Measurements from ENCODE around the gene PHPT1. TPM values are rescaled to one million over a fixed set of nuclear protein-coding genes. Genes with fewer than 3 reads are reported as not detected.

The PHPT1 gene
- total and polyA plus RNA-seq, 2 of the 13 experiments (the other 11 are each of a cell fraction or from before 2014, with no cell fraction given) = 189 to 192 TPM

DNA sequence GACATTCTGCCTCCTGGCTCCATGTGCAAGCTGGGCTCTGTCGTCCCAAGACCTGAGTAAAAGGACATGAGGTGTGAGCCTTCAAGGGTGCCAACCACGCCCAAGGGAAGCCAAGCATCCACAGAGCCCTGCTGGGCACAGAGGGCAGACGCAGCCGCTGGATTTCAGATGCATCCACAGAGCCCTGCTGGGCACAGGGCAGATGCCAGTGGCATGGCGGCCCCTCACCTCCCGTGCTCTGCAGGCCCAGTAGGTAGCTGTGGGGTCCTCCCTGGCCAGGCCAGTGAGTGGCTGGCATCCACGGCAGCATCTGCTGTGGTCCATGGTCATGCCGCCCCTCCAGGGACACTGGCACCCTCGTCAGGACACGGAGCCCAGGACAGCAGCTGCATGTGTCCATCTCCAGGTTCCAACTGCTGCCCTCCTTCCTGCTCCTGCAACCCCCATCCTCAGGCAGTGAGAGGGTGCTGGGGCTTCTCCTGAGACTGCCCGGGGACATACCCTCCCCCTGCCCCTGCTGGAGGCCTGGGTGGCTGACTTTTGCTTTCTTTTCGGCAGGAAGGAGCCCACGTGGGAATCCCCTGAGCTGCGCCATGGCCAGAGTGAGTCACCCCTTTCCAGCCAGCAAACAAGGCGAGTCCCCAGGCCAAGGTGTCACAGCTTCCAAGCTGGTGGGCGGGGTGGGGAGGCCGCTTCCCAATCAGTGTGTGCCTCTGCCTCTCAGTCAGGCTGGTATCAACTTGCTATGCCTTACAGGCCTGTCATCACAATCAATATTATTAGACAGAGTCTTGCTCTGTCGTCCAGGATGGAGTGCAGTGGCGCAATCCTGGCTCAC, 33.1 kb downstream of the PHPT1 start (continued):
- TF ChIP-seq CREB1 (IDR thresholded peaks at IDR 0.05) (peak; percentile 79), CREB1 (CRISPR knock-in tag; IDR thresholded peaks at IDR 0.05) (peak; percentile 81), ZNF510 (CRISPR knock-in tag; IDR thresholded peaks at IDR 0.05; ENCODE audit: low read depth) (peak; percentile 86; the same call in 1 of the 2 replicates), TEAD3 (CRISPR knock-in tag; optimal IDR thresholded peaks at IDR 0.05; ENCODE audit: borderline replicate concordance) (no peak), AGO1 (IDR thresholded peaks at IDR 0.05; ENCODE audit: low read depth, low read length, poor library complexity, severe bottlenecking) (peak; percentile 63), SP5 (CRISPR knock-in tag; IDR thresholded peaks at IDR 0.05; ENCODE audit: borderline replicate concordance, low read depth) (peak; percentile 95), ZNF780A (CRISPR knock-in tag; IDR thresholded peaks at IDR 0.05) (no peak), SNRNP70 (IDR thresholded peaks at IDR 0.05; ENCODE audit: low read depth, low read length) (no peak), EHMT2 (IDR thresholded peaks at IDR 0.05; ENCODE audit: borderline replicate concordance, low read depth, low read length) (no peak), HMG20B (CRISPR knock-in tag; conservative IDR thresholded peaks at IDR 0.05) (peak; percentile 69), NFE2 (CRISPR knock-in tag; IDR thresholded peaks at IDR 0.05) (no peak), ZNF496 (CRISPR knock-in tag; IDR thresholded peaks at IDR 0.05; ENCODE audit: insufficient replicate concordance) (no peak), ZMYM2 (CRISPR knock-in tag; IDR thresholded peaks at IDR 0.05) (peak; percentile 21; the same call in 1 of the 2 replicates)
- TF ChIP-seq, protein P1, sequence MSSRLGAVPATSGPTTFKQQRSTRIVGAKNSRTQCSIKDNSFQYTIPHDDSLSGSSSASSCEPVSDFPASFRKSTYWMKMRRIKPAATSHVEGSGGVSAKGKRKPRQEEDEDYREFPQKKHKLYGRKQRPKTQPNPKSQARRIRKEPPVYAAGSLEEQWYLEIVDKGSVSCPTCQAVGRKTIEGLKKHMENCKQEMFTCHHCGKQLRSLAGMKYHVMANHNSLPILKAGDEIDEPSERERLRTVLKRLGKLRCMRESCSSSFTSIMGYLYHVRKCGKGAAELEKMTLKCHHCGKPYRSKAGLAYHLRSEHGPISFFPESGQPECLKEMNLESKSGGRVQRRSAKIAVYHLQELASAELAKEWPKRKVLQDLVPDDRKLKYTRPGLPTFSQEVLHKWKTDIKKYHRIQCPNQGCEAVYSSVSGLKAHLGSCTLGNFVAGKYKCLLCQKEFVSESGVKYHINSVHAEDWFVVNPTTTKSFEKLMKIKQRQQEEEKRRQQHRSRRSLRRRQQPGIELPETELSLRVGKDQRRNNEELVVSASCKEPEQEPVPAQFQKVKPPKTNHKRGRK (CRISPR knock-in tag; IDR thresholded peaks at IDR 0.05) = no peak
- TF ChIP-seq, protein P2, sequence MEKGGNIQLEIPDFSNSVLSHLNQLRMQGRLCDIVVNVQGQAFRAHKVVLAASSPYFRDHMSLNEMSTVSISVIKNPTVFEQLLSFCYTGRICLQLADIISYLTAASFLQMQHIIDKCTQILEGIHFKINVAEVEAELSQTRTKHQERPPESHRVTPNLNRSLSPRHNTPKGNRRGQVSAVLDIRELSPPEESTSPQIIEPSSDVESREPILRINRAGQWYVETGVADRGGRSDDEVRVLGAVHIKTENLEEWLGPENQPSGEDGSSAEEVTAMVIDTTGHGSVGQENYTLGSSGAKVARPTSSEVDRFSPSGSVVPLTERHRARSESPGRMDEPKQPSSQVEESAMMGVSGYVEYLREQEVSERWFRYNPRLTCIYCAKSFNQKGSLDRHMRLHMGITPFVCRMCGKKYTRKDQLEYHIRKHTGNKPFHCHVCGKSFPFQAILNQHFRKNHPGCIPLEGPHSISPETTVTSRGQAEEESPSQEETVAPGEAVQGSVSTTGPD (CRISPR knock-in tag; IDR thresholded peaks at IDR 0.05) = no peak
- TF ChIP-seq, protein P3, sequence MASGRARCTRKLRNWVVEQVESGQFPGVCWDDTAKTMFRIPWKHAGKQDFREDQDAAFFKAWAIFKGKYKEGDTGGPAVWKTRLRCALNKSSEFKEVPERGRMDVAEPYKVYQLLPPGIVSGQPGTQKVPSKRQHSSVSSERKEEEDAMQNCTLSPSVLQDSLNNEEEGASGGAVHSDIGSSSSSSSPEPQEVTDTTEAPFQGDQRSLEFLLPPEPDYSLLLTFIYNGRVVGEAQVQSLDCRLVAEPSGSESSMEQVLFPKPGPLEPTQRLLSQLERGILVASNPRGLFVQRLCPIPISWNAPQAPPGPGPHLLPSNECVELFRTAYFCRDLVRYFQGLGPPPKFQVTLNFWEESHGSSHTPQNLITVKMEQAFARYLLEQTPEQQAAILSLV (CRISPR knock-in tag; IDR thresholded peaks at IDR 0.05; ENCODE audit: borderline replicate concordance) = no peak; the same call in none of the 2 replicates
- TF ChIP-seq, protein P4, sequence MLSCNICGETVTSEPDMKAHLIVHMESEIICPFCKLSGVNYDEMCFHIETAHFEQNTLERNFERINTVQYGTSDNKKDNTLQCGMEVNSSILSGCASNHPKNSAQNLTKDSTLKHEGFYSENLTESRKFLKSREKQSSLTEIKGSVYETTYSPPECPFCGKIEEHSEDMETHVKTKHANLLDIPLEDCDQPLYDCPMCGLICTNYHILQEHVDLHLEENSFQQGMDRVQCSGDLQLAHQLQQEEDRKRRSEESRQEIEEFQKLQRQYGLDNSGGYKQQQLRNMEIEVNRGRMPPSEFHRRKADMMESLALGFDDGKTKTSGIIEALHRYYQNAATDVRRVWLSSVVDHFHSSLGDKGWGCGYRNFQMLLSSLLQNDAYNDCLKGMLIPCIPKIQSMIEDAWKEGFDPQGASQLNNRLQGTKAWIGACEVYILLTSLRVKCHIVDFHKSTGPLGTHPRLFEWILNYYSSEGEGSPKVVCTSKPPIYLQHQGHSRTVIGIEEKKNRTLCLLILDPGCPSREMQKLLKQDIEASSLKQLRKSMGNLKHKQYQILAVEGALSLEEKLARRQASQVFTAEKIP (CRISPR knock-in tag; IDR thresholded peaks at IDR 0.05; ENCODE audit: borderline replicate concordance) = no peak
- TF ChIP-seq, protein P5, sequence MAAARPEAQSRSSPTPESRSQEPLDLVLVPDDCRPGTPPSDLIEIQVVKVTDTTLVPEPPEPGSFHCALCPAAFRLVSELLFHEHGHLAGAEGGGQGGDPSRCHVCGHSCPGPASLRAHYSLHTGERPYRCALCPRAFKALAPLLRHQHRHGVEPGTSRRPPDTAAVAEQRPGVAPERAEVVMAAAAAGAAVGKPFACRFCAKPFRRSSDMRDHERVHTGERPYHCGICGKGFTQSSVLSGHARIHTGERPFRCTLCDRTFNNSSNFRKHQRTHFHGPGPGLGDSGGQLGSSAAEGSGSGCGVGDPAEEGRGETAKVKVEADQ (CRISPR knock-in tag; IDR thresholded peaks at IDR 0.05; ENCODE audit: borderline replicate concordance) = 0 out of 2 replicates have a peak, but pooled peaks have one; percentile 16
- TF ChIP-seq, protein P6, sequence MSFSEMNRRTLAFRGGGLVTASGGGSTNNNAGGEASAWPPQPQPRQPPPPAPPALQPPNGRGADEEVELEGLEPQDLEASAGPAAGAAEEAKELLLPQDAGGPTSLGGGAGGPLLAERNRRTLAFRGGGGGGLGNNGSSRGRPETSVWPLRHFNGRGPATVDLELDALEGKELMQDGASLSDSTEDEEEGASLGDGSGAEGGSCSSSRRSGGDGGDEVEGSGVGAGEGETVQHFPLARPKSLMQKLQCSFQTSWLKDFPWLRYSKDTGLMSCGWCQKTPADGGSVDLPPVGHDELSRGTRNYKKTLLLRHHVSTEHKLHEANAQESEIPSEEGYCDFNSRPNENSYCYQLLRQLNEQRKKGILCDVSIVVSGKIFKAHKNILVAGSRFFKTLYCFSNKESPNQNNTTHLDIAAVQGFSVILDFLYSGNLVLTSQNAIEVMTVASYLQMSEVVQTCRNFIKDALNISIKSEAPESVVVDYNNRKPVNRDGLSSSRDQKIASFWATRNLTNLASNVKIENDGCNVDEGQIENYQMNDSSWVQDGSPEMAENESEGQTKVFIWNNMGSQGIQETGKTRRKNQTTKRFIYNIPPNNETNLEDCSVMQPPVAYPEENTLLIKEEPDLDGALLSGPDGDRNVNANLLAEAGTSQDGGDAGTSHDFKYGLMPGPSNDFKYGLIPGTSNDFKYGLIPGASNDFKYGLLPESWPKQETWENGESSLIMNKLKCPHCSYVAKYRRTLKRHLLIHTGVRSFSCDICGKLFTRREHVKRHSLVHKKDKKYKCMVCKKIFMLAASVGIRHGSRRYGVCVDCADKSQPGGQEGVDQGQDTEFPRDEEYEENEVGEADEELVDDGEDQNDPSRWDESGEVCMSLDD (CRISPR knock-in tag; IDR thresholded peaks at IDR 0.05; ENCODE audit: borderline replicate concordance) = no peak

Measured in HepG2 (cell line).